ENCODE data around the gene DOCK10.

The DOCK10 gene

DNA sequence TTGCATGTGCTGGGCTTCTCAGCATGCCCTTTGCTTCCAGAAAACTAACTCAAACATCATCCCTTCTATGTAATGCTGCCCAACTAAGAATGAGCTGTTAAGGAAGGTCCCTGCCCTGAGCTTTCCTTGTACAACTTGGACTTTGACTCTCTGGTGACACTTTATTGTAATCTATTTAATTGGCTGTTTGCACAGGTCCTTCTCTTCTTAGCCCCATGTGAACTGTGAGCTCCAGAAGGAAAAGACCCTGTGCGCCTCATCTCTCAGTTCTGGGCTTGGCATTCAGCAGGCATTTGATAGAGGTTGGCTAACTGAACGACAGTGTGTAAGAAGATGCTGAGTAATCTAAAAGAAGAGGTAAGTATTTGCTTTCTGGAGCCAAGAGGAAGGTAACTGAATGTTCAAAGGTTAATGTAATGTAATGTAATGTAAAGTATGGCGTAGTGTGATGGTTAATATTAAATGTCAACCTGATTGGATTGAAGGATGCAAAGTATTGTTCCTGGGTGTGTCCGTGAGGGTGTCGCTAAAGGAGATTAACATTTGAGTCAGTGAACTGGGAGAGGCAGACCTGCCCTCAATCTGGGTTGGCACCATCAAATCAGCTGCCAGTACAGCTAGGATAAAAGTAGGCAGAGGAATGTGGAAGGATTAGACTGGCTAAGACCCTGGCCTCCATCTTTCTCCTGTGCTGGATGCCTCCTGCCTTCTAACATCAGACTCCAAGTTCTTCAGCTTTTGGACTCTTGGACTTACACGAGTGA, 265.3 kb downstream of the DOCK10 start:
- Mint-ChIP-seq H3K4me1 (ENCODE audit: low read depth) (peaks cover 9% of the 10 kb centered on the region), H3K36me3 (ENCODE audit: low read depth) (peaks cover 51% of the 10 kb centered on the region), H3K27ac (no peak overlapping the region), H3K4me3 (no peak overlapping the region), H3K9me3 (no peaks in the 10 kb centered on the region), H3K27me3 (ENCODE audit: low read depth) (no peaks in the 10 kb centered on the region)

DNA sequence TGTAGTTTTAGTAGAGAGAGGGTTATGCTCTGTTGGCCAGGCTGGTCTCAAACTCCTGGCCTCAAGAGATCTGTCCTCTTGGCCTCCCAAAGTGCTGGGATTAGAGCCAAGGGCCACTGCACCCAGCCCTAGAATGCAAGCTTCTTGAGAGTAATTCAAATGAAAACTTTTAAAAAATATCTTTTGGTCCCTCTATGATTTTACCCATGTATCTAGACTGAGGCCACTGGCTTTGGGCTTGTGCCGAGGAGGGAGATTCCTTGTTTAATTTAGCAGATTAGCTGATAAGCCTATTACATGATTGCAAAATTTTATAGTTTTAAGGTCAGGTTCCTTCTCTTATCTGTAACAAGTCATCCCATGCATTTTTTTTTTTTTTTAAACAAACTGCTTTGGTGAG, 266.6 kb downstream of the DOCK10 start:
- Mint-ChIP-seq H3K9me3 (no peaks in the 10 kb centered on the region), H3K36me3 (ENCODE audit: low read depth) (peaks cover 53% of the 10 kb centered on the region), H3K27ac (no peak overlapping the region), H3K27me3 (ENCODE audit: low read depth) (no peaks in the 10 kb centered on the region), H3K4me1 (ENCODE audit: low read depth) (peaks cover 2% of the 10 kb centered on the region), H3K4me3 (no peak overlapping the region)

DNA sequence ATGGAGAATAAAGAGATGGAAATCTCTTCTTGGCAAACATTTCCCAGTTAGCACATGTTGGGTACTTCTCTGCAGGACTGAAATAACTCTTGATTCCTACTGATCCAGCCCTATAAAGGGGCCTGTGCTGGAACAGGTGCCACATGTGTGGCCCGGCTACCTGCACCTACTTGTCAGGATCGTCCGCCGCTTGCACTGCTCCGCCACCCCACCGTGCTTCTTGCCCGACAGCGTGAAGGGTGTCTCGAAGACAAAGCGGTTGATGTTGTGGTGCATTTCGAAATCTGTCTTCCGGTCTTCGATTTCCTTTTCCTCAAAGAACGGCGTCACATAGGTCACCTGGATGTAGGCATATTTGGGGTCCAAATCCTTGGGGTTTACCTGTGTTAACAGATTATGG, 267.5 kb downstream of the DOCK10 start:
- peaks cover 2% of the 10 kb centered on the region for H3K4me1 Mint-ChIP-seq (ENCODE audit: low read depth)
- H3K36me3 Mint-ChIP-seq (ENCODE audit: low read depth): peaks cover 62% of the 10 kb centered on the region
- no peaks in the 10 kb centered on the region for H3K9me3 Mint-ChIP-seq
- no peak overlapping the region for H3K4me3 Mint-ChIP-seq
- no peaks in the 10 kb centered on the region for H3K27me3 Mint-ChIP-seq (ENCODE audit: low read depth)
- no peak overlapping the region for H3K27ac Mint-ChIP-seq

DNA sequence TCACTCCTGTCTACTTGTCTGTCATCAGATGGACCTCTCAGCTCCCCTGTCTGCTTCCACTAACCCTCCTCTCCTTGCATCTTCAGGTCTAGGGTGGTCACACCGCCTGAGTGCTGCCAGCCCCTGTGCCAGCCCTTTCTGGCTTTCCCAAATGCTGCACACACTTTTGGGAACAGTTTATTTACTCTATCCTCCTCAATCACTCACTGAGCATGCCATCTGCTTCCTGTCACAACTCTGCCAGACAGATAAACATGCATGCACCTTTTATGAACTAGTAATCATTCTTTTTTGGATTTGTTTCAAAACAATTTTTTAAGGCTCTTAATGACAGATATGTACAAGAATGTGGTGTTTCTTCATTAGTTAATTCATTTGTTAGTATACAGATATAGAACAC, 269.8 kb downstream of the DOCK10 start:
- Mint-ChIP-seq H3K9me3 (no peaks in the 10 kb centered on the region), H3K27ac (no peak overlapping the region), H3K4me3 (no peak overlapping the region), H3K27me3 (ENCODE audit: low read depth) (no peaks in the 10 kb centered on the region), H3K36me3 (ENCODE audit: low read depth) (peaks cover 76% of the 10 kb centered on the region), H3K4me1 (ENCODE audit: low read depth) (peaks cover 4% of the 10 kb centered on the region)

DNA sequence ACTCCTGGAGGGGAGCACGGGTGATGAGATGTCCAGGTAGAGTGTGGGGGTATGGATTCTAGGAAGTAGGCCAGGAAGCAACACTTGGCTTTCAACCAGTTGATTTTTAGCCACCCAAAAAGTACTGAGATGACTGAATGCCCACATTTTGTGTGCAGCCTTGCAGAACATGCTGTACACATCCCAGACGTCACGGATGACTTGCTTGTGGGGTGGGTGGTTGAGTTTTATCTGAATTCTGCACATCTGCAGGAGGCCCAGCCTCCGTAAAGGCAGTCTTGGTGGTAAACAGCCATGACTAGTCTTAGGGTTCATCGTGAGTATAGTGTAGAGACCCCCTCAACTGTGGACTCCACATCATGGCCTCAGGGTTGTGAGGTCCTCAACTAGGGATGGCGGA, 272.8 kb downstream of the DOCK10 start:
- H3K9me3 Mint-ChIP-seq: peaks cover 2% of the 10 kb centered on the region
- H3K4me3 Mint-ChIP-seq: no peak overlapping the region
- H3K27ac Mint-ChIP-seq: no peak overlapping the region
- H3K4me1 Mint-ChIP-seq (ENCODE audit: low read depth): peaks cover 16% of the 10 kb centered on the region
- no peaks in the 10 kb centered on the region for H3K27me3 Mint-ChIP-seq (ENCODE audit: low read depth)
- H3K36me3 Mint-ChIP-seq (ENCODE audit: low read depth): peaks cover 82% of the 10 kb centered on the region

DNA sequence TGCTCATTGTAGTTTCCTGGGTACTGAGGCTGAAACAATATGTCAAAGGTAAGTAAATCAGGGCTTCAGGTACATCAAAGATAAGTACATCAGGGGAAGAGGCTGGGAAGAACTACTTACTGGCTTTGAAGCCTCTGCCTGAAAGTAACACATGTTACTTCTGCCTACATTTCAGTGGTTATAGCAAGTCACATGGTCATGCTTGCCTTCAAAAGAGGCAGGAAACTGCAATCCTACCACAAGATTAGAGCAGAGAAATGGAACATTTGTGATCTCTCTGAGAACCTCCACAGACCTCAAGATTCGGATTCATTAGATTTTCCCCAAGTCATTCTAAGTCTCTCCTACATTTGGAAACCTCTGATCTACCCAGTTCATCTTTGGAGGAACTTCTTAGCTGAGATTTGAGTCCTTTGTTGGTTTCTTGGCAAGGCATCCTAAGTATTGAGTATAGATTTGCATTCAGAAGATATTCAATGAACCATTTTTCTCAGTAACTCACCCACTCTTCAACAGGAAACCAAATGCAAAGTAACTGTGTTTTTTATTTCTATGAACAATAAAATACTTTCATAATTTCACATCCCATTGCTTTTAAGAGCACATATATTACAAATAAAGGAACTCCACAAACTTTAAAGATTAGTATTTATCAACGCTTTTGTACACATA, 277.6 kb downstream of the DOCK10 start:
- H3K27ac Mint-ChIP-seq: peak overlapping the region; percentile 77
- H3K4me3 Mint-ChIP-seq: no peak overlapping the region
- peaks cover 85% of the 10 kb centered on the region for H3K36me3 Mint-ChIP-seq (ENCODE audit: low read depth)
- peaks cover 21% of the 10 kb centered on the region for H3K4me1 Mint-ChIP-seq (ENCODE audit: low read depth)
- H3K27me3 Mint-ChIP-seq (ENCODE audit: low read depth): no peaks in the 10 kb centered on the region
- H3K9me3 Mint-ChIP-seq: peaks cover 15% of the 10 kb centered on the region

DNA sequence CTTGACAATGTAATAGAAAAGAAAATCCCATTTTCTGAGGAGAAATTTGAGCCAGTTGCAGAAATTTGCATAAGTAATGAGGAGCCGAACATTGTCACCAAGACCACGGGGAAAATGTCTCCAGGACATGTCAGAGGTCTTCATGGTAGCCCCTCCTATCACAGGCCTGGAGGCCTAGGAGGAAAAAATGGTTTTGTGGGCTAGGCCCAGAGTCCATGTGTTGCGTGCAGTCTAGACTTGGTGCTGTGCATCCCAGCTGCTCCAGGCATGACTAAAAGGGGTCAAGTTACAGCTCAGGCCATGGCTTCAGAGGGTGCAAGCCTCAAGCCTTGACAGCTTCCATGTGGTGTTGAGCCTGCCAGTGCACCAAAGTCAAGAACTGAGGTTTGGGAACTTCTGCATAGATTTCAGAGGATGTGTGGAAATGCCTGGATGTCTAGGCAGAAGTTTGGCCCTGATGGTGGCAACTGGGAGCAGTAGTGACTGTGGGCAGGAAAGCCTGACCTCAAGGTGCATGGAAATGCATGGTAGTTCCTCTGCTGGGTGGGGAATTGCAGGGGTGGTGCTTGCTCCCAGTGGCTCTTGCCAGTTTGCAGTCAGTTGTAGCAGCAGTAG, 284.2 kb downstream of the DOCK10 start:
- Mint-ChIP-seq H3K9me3 (peaks cover 42% of the 10 kb centered on the region), H3K4me3 (no peak overlapping the region), H3K36me3 (ENCODE audit: low read depth) (peaks cover 57% of the 10 kb centered on the region), H3K4me1 (ENCODE audit: low read depth) (no peaks in the 10 kb centered on the region), H3K27ac (no peak overlapping the region), H3K27me3 (ENCODE audit: low read depth) (no peaks in the 10 kb centered on the region)

DNA sequence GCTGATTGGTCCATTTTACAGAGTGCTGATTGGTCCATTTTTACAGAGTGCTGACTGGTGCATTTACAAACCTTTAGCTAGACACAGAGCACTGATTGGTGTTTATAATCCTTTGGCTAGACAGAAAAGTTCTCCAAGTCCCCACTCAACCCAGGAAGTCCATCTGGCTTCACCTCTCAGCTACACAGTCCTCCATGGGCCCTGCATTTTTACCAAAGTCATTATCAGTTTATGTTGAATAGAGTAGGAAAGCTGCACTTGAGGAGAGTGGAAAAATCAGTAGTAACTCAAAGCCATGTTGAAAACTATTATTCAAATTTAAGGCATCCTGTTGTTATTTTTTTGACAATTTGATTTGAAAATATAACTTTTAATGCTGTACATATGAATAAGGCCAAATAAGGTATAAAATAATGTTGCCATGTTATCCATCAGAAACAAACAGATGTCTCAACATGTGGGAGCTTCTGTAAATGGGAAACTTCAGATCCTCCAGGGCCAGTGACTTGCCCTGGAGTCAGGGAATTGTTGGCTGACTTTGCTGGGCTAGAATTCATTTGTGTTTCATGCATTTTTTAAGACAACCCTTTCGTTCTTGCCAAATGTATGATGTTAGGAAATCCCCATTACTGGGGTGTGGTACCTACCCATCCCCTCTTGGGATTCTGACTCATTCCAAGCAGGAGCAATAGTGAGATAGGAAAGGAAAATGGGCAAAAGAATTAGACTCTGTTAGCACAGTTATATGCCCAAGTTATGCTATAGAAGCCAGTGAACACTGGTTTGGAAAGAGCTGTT, 288.3 kb downstream of the DOCK10 start:
- no peak overlapping the region for H3K27ac Mint-ChIP-seq
- H3K36me3 Mint-ChIP-seq (ENCODE audit: low read depth): peaks cover 22% of the 10 kb centered on the region
- H3K9me3 Mint-ChIP-seq: peaks cover 23% of the 10 kb centered on the region
- H3K27me3 Mint-ChIP-seq (ENCODE audit: low read depth): peaks cover 5% of the 10 kb centered on the region
- H3K4me3 Mint-ChIP-seq: no peak overlapping the region
- no peaks in the 10 kb centered on the region for H3K4me1 Mint-ChIP-seq (ENCODE audit: low read depth)

DNA sequence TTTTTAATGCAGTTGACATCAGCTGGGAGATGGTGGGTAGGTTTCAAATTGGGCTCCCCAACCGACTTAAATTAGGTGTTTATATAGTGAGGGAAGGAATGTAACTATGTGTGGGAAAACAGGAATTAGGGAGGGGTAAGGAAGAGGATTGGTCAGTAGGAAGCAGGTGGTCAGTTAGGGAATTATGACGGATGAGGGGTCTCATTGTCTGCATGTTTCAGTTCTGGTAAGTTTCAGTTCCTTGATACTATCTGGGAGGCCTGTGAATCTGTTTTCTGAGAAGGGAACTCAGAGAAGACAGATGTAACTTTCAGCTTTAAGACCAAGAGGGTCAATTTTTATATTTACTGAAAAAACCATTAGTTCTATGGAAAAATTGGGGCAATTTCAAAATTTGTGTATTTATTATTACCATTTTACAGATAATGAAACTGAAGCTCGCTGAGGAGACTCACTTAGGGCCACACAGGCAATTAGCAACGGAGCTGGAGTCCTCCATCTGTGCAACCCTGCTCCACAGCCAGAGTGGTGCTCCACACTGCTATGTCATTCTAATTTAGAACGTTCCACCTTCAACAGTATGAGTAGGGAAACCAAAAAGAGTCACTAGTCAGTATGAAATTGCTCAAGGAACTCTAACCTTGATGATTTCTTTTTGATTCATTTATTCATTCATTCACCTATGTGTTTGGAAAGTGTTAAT, 290.1 kb downstream of the DOCK10 start:
- Mint-ChIP-seq H3K4me1 (ENCODE audit: low read depth) (no peaks in the 10 kb centered on the region), H3K27me3 (ENCODE audit: low read depth) (peaks cover 12% of the 10 kb centered on the region), H3K4me3 (no peak overlapping the region), H3K27ac (no peak overlapping the region), H3K36me3 (ENCODE audit: low read depth) (peaks cover 4% of the 10 kb centered on the region), H3K9me3 (peaks cover 5% of the 10 kb centered on the region)

DNA sequence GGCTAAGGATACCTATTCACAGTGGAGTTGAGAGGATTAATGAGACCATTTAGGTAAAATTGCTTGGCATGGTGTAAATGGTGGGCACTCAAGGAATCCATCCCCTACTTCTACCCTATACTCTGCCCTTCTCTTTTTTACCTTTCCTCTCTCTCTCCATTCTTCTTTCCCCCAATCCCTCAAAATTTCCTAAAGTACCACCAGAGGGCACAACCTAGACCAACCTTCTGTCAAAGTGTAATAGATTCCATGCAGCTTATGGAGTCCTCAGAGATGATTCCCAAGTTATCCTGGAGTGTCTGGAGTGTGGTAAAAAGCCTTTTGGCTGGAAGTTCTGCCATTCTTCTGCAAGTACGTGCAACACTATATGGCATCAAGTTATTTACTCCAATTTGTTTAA, 293.1 kb downstream of the DOCK10 start:
- Mint-ChIP-seq H3K27me3 (ENCODE audit: low read depth) (peaks cover 12% of the 10 kb centered on the region), H3K36me3 (ENCODE audit: low read depth) (no peaks in the 10 kb centered on the region), H3K27ac (no peak overlapping the region), H3K4me1 (ENCODE audit: low read depth) (no peaks in the 10 kb centered on the region), H3K4me3 (no peak overlapping the region), H3K9me3 (no peaks in the 10 kb centered on the region)

DNA sequence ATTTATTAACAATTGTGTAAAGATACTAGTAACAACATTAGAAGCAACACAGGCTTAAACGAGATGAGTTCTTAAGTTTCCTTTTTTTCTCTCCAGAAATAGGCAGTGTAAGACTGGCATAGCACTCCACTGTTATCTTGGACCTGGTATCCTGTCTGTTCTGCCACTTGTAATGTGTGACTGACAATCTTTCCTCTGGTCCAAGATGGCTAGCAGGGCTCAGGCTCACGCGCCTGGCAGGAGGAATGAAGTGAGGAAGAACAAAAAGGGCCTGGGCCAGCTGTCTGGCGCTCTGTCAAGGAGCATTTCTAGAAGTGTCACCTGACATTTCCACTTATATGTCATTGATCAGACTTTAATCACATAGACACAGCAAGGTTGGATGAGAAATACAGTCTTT, 294.5 kb downstream of the DOCK10 start:
- no peak overlapping the region for H3K4me3 Mint-ChIP-seq
- H3K4me1 Mint-ChIP-seq (ENCODE audit: low read depth): no peaks in the 10 kb centered on the region
- H3K36me3 Mint-ChIP-seq (ENCODE audit: low read depth): no peaks in the 10 kb centered on the region
- no peak overlapping the region for H3K27ac Mint-ChIP-seq
- no peaks in the 10 kb centered on the region for H3K9me3 Mint-ChIP-seq
- H3K27me3 Mint-ChIP-seq (ENCODE audit: low read depth): peaks cover 12% of the 10 kb centered on the region

DNA sequence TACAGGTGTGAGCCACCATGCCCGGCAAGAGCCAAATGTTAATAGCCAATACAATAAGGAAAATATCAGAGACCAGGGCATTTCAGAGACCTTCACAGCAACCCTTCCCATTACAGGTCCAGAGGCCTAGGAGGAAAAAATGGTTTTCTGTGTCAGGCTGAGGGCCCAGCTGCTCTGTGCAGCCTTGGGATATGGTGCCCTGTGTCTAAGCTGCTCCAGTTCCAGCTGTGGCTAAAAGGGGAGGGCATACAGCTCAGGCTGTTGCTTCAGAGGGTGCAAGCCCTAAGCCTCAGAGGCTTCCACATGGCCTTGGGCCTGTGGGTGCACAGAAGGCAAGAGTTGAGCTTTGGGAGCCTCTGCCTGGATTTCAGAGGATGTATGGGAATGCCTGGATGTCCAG, 306.0 kb downstream of the DOCK10 start:
- no peaks in the 10 kb centered on the region for H3K4me1 Mint-ChIP-seq (ENCODE audit: low read depth)
- H3K4me3 Mint-ChIP-seq: no peak overlapping the region
- peaks cover 2% of the 10 kb centered on the region for H3K36me3 Mint-ChIP-seq (ENCODE audit: low read depth)
- H3K27ac Mint-ChIP-seq: no peak overlapping the region
- H3K27me3 Mint-ChIP-seq (ENCODE audit: low read depth): no peaks in the 10 kb centered on the region
- peaks cover 22% of the 10 kb centered on the region for H3K9me3 Mint-ChIP-seq

DNA sequence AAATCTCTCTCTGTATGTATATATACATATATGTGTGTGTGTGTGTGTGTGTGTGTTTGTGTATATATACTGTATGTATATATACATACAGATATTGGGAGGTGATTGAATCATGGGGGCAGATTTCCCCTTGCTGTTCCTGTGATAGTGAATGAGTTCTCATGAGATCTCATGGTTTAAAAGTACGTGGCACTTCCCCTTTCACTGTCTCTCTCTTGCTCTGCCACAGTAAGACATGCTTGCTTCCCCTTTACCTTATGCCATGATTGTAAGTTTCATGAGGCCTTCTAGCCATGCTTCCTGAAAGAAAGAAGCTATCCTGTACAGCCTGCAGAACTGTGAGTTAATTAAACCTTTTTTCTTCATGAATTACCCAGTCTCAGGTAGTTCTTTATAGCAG, 307.3 kb downstream of the DOCK10 start:
- Mint-ChIP-seq H3K4me1 (ENCODE audit: low read depth) (no peaks in the 10 kb centered on the region), H3K36me3 (ENCODE audit: low read depth) (peaks cover 2% of the 10 kb centered on the region), H3K27ac (no peak overlapping the region), H3K4me3 (no peak overlapping the region), H3K27me3 (ENCODE audit: low read depth) (no peaks in the 10 kb centered on the region), H3K9me3 (peaks cover 22% of the 10 kb centered on the region)

DNA sequence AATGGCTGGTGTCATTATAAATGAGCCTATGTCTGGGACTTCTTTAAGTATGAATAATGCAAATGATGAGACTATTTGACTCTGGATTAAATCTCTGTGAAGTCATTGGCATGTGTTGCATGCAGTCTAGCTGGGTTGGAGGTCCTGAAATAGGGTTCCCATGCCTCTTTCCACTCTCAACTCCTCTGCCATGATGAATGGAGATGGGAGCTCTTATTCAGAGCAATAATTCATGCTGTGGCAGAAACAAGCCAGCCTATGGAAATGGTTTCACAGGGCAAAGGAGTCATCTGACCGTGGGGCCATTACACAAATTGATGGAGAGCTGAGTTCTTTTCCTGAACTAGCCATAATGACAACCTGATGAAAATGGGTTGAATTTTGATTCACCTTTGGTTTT, 310.6 kb downstream of the DOCK10 start:
- Mint-ChIP-seq H3K27me3 (ENCODE audit: low read depth) (no peaks in the 10 kb centered on the region), H3K4me1 (ENCODE audit: low read depth) (no peaks in the 10 kb centered on the region), H3K9me3 (peaks cover 25% of the 10 kb centered on the region), H3K4me3 (no peak overlapping the region), H3K27ac (no peak overlapping the region), H3K36me3 (ENCODE audit: low read depth) (peaks cover 2% of the 10 kb centered on the region)

Measured in T-helper 1 cell treated with Interleukin-12 subunit alpha and Interleukin-12 subunit beta and Interleukin-4 antibody, amounts not matched to agents 30 μg/mL and 1 μg/mL, for 36 hours (primary cell).